Measurements from ENCODE around the gene RUBCNL. TPM values are rescaled to one million over a fixed set of nuclear protein-coding genes. Genes with fewer than 3 reads are reported as not detected.
"Not testable (repeated sequence)": the region's sequence is repeated elsewhere in the genome, so short reads cannot be mapped to it uniquely, and the experiment has no call there.

The RUBCNL gene
- total RNA-seq, 1 donor from 2014 or later, result 0.10 TPM

- no peak for DNase-seq (ENCODE audit: low read depth)
Measured at GRCh38 chr13:46374710-46375109, 12.3 kb downstream of the RUBCNL start.

- no peak for DNase-seq (ENCODE audit: low read depth)
Measured at GRCh38 chr13:46373623-46374022, 13.4 kb downstream of the RUBCNL start.

- DNase-seq (ENCODE audit: low read depth), result not testable (repeated sequence)
Measured at GRCh38 chr13:46372938-46373337, 14.1 kb downstream of the RUBCNL start.

- no peak for DNase-seq (ENCODE audit: low read depth)
Measured at GRCh38 chr13:46372071-46372470, 15.0 kb downstream of the RUBCNL start.

GRCh38 chr13:46369506-46370277 is 17.4 kb downstream of the RUBCNL start:
- DNase-seq (ENCODE audit: low read depth), result peak; percentile 90

- peak; percentile 78 for DNase-seq (ENCODE audit: low read depth)
Measured at GRCh38 chr13:46367617-46368327, 19.3 kb downstream of the RUBCNL start.

- no peak for DNase-seq (ENCODE audit: low read depth)
Measured at GRCh38 chr13:46361276-46361934, 25.6 kb downstream of the RUBCNL start.

- DNase-seq (ENCODE audit: low read depth), result no peak
Measured at GRCh38 chr13:46360604-46361003, 26.4 kb downstream of the RUBCNL start.

GRCh38 chr13:46359714-46360113 is 27.3 kb downstream of the RUBCNL start:
- no peak for DNase-seq (ENCODE audit: low read depth)

- peak; percentile 25 for DNase-seq (ENCODE audit: low read depth)
Measured at GRCh38 chr13:46355901-46356590, 31.0 kb downstream of the RUBCNL start.

- no peak for DNase-seq (ENCODE audit: low read depth)
Measured at GRCh38 chr13:46355088-46355468, 32.0 kb downstream of the RUBCNL start.

GRCh38 chr13:46354156-46355087 is 32.6 kb downstream of the RUBCNL start:
- DNase-seq (ENCODE audit: low read depth), result peak; percentile 98

GRCh38 chr13:46352805-46353204 is 34.2 kb downstream of the RUBCNL start:
- no peak for DNase-seq (ENCODE audit: low read depth)

GRCh38 chr13:46350003-46350402 is 37.0 kb downstream of the RUBCNL start:
- DNase-seq (ENCODE audit: low read depth), result no peak

- no peak for DNase-seq (ENCODE audit: low read depth)
Measured at GRCh38 chr13:46348961-46349360, 38.1 kb downstream of the RUBCNL start.

GRCh38 chr13:46347277-46347676 is 39.8 kb downstream of the RUBCNL start:
- no peak for DNase-seq (ENCODE audit: low read depth)

- DNase-seq (ENCODE audit: low read depth), result no peak
Measured at GRCh38 chr13:46345866-46346265, 41.2 kb downstream of the RUBCNL start.

- no peak for DNase-seq (ENCODE audit: low read depth)
Measured at GRCh38 chr13:46345398-46345797, 41.7 kb downstream of the RUBCNL start.

- DNase-seq (ENCODE audit: low read depth), result no peak
Measured at GRCh38 chr13:46343279-46343994, 43.6 kb downstream of the RUBCNL start.

- no peak for DNase-seq (ENCODE audit: low read depth)
Measured at GRCh38 chr13:46342538-46342937, 44.5 kb downstream of the RUBCNL start.
